HG02938 (cell line): ENCODE measurements around the gene BBS9.
A peak's percentile ranks its signal among the peaks of the same experiment; 100 is the strongest.
"Not testable (repeated sequence)": the region's sequence is repeated elsewhere in the genome, so short reads cannot be mapped to it uniquely, and the experiment has no call there.

Experiments
- ATAC-seq: cut with Tn5 transposase; IDR thresholded peaks from one replicate; pipeline ENCODE4 v1.9.1; 2021; ENCODE audit warnings: mild to moderate bottlenecking, moderate library complexity; ENCODE audit not compliant: unreplicated experiment

The BBS9 gene

DNA sequence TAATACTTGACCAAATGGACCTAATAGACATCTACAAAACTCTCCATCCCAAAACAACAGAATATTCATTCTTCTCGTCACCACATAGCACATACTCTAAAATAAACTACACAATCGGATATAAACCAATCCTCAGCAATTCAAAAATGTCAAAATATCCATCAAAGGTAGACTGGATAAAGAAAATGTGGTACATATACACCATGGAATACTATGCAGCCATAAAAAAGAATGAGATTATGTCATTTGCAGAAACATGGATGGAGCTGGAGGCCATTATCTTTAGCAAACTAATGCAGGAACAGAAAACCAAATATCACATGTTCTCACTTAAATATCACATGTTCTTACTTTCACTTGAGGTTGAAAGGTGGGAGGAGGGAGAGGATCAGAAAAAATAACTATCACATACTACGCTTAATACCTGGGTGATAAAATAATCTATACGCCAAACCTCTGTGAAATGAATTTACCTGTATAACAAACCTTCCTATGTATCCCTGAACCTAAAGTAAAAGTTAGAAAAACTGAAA lies 142.5 kb downstream of the BBS9 start:
- not testable (repeated sequence) for ATAC-seq

- no peak for ATAC-seq
Observed at GRCh38 chr7:33273356-33273755, 144.0 kb downstream of the BBS9 start.

- ATAC-seq = peak; percentile 80
Observed at GRCh38 chr7:33276325-33276724, 147.0 kb downstream of the BBS9 start.

- peak; percentile 11 for ATAC-seq
Observed at GRCh38 chr7:33276729-33277128, 147.4 kb downstream of the BBS9 start.

GRCh38 chr7:33278095-33278494 lies 148.7 kb downstream of the BBS9 start:
- no peak for ATAC-seq

DNA sequence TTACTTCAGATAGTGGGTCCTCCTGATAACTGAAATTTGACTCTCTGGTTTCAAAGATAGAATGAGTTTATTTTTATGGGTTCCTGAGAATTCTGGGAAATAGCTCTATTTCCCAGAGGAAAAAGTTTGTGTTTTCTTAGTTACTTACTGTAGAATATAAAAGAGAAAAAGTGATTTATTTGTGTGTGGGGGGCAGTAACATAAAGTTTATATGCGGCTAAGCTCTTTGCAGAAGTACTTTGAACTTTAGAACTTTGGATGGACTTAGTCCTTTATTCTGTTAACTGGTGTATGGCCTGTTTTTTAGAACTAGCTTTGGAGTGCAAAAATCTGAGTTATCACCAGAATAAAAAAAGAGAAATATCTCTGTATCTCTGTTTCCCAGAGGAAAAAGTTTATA lies 157.1 kb downstream of the BBS9 start:
- no peak for ATAC-seq

- no peak for ATAC-seq
Observed at GRCh38 chr7:33287738-33288137, 158.4 kb downstream of the BBS9 start.

DNA sequence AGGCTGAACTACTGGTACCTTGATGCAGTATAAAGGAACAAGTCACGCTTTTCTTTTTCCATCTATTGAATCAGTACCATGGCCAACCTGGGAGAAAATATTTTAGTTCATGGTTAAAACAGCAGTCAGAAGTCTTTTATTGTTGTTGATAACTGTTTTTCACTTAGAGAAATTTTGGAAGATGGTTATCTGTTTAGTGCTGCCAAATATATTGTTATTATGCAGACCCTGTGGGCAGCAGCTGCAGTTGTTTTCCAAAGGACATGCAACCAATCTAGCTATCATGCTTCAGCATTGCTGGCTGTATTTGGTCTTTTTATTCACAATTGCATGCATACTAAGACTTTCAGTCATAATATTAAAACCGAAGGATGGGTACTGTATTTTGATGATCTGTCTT lies 169.5 kb downstream of the BBS9 start:
- ATAC-seq = no peak

- ATAC-seq = no peak
Observed at GRCh38 chr7:33299425-33299824, 170.1 kb downstream of the BBS9 start.

GRCh38 chr7:33300131-33300530 lies 170.8 kb downstream of the BBS9 start:
- ATAC-seq = no peak

DNA sequence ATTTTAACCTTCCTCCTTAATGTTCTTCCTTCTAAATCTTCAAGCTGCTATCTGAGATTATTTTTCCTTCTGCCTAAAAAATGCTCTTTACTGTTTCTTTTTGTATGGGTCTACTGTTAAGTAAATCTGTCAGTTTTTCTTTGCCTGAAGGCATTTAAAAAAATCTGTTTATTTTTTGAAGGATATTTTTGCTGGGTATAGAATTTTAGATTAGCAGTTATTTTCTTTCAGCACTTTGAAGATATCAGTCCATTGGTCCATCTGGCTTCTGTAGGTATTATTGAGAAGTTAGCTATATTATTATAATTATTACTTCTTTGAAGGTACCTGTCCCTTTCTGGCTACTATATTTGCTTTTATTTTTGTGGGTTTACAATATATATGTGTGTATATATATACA lies 171.4 kb downstream of the BBS9 start:
- no peak for ATAC-seq

DNA sequence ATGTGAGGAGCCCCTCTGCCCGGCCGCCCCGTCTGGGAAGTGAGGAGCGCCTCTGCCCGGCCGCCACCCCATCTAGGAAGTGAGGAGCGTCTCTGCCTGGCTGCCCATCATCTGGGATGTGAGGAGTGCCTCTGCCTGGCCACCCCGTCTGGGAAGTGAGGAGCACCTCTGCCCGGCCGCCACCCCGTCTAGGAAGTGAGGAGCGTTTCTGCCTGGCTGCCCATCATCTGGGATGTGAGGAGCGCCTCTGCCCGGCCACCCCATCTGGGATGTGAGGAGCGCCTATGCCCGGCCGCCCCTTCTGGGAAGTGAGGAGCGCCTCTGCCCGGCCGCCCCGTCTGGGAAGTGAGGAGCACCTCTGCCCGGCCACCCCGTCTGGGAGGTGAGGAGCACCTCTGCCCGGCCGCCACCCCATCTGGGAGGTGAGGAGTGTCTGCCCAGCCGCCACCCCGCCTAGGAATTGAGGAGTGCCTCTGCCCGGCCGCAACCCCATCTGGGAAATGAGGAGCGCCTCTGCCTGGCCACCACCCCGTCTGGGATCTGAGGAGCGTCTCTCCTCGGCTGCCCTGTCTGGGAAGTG lies 174.7 kb downstream of the BBS9 start:
- ATAC-seq = not testable (repeated sequence)

DNA sequence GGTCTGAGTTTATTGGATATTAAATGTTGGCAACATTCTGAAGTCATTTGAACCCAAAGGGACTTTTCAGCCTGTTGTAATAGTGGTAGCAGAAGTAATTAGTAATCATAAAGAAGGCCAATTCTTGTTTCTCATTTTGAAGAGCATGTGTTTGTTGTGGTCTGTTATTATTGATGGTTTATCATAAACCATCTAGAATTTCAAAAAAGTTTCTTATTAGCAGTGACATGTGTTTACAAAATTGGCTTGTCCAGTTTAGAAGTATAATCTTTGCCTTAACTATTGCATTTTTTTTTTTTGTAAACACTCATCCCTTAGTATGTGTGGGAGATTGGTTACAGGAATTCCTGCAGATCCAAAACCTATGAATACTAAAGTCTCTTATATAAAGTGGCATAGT lies 177.8 kb downstream of the BBS9 start:
- no peak for ATAC-seq

- ATAC-seq = no peak
Observed at GRCh38 chr7:33310546-33310945, 181.2 kb downstream of the BBS9 start.

- no peak for ATAC-seq
Observed at GRCh38 chr7:33325754-33326484, 196.6 kb downstream of the BBS9 start.

- ATAC-seq = no peak
Observed at GRCh38 chr7:33326485-33326848, 197.1 kb downstream of the BBS9 start.

- ATAC-seq = no peak
Observed at GRCh38 chr7:33327427-33327826, 198.1 kb downstream of the BBS9 start.

GRCh38 chr7:33334349-33334748 lies 205.0 kb downstream of the BBS9 start:
- no peak for ATAC-seq

GRCh38 chr7:33336820-33337219 lies 207.5 kb downstream of the BBS9 start:
- peak; percentile 62 for ATAC-seq

- ATAC-seq = no peak
Observed at GRCh38 chr7:33339074-33339790, 209.9 kb downstream of the BBS9 start.

- no peak for ATAC-seq
Observed at GRCh38 chr7:33346055-33346454, 216.7 kb downstream of the BBS9 start.

DNA sequence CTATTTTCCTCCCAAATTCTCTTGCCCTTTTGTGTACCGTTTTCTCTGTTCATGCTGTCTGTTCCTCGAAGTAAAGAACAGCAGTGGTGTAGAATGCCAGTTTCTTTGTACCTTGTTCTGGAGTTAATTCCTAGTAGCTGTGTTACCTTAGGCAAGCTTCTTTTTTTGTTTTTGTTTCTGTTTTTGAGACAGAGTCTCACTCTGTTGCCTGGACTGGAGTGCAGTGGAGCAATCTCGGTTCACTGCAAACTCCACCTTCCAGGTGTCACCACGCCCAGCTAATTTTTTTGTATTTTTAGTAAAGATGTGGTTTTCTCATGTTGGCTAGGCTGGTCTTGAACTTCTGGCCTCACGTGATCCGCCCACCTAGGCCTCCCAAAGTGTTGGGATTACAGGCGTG lies 221.2 kb downstream of the BBS9 start:
- ATAC-seq = no peak
